ENCODE measurements around the gene RAD51B.

DNA sequence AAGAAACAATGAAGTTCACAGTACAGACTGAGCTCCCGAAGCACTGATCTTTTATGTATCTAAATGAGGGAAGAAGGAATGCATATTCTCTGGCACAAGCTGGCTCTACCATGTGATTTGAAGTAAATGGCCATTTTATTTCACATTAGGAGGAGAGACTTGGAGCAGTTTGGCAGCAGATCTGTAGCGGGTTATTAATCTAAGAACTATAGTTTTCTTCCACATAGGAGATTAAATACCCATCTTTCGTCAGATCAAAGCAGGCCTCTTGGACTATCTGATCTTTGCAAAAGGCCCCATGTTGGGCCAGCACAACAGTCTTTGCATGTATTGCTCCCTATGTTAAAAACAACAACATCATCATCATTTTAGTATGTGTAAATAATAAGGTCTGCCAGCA lies 495.5 kb downstream of the RAD51B start:
- TF ChIP-seq CTCF (IDR thresholded peaks at IDR 0.05), result no peak
- TF ChIP-seq POLR2A (IDR thresholded peaks at IDR 0.05), result no peak

Measured in thyroid gland (tissue), 4 donors.